ENCODE results near the gene ZNF827.

GRCh38 chr4:145795521-145795920, 143.1 kb downstream of the ZNF827 start:
- TF ChIP-seq CTCF (IDR thresholded peaks at IDR 0.05): no peak
- no peak for TF ChIP-seq POLR2A (IDR thresholded peaks at IDR 0.05)

Measured in thyroid gland (tissue), 4 donors.